Smooth muscle cell (in vitro differentiated cells): Measurements from ENCODE around the gene TCHP. TPM values are rescaled to one million over a fixed set of nuclear protein-coding genes. Genes with fewer than 3 reads are reported as not detected.

Experiments
- DNase-seq: peaks from one replicate; lab custom pipeline; 2025; ENCODE audit not compliant: unreplicated experiment; lab: John Stamatoyannopoulos, UW
- H2AFZ ChIP-seq: fragments of 200-600 bp; sonication (generic); 2 replicates; pipeline ENCODE4 v1.6.0; 2016; ENCODE audit warnings: antibody characterized with exemption, low read depth, mild to moderate bottlenecking
- H3F3A ChIP-seq: fragments of 200-600 bp; sonication (generic); 2 replicates; pipeline ENCODE4 v1.6.0; 2017; ENCODE audit warnings: antibody characterized with exemption, low read depth
- H3K27ac ChIP-seq: fragments of 200-600 bp; sonication (generic); 2 replicates; pipeline ENCODE4 v1.5.1; 2016; ENCODE audit warnings: low read depth, mild to moderate bottlenecking
- H3K27me3 ChIP-seq: fragments of 200-600 bp; sonication (generic); 2 replicates; pipeline ENCODE4 v1.6.1; 2016; ENCODE audit warnings: low read depth, mild to moderate bottlenecking
- H3K36me3 ChIP-seq: fragments of 200-600 bp; sonication (generic); 2 replicates; pipeline ENCODE4 v1.5.1; 2016; ENCODE audit warnings: low read depth
- H3K4me1 ChIP-seq: fragments of 200-600 bp; sonication (generic); 2 replicates; pipeline ENCODE4 v1.5.1; 2016; ENCODE audit warnings: low read depth
- H3K4me2 ChIP-seq: fragments of 200-600 bp; sonication (generic); 2 replicates; pipeline ENCODE4 v1.6.0; 2016; ENCODE audit warnings: mild to moderate bottlenecking
- H3K4me3 ChIP-seq: fragments of 200-600 bp; sonication (generic); 2 replicates; pipeline ENCODE4 v1.5.1; 2016; ENCODE audit warnings: mild to moderate bottlenecking
- H3K79me2 ChIP-seq: fragments of 200-600 bp; sonication (generic); 2 replicates; pipeline ENCODE4 v1.6.0; 2016; ENCODE audit warnings: low read depth, mild to moderate bottlenecking
- H3K9ac ChIP-seq: fragments of 200-600 bp; sonication (generic); 2 replicates; pipeline ENCODE4 v1.6.0; 2016; ENCODE audit warnings: low read depth
- H3K9me3 ChIP-seq: fragments of 200-600 bp; sonication (generic); replicated peaks from 2 replicates; pipeline ENCODE4 v1.5.1; 2016; ENCODE audit warnings: low read depth
- H4K20me1 ChIP-seq: fragments of 200-600 bp; sonication (generic); 2 replicates; pipeline ENCODE4 v1.6.0; 2016; ENCODE audit warnings: low read depth
- CTCF ChIP-seq: fragments of 200-600 bp; sonication (generic); IDR thresholded peaks from 2 replicates; pipeline ENCODE4 v1.5.1; 2017; ENCODE audit warnings: borderline replicate concordance, mild to moderate bottlenecking, antibody characterized with exemption; ENCODE audit not compliant: insufficient read depth, poor library complexity, severe bottlenecking
- WGBS: methylation state at CpG from one replicate; pipeline ENCODE4 v1.1.7; 2016; ENCODE audit warnings: low lambda C conversion rate; 5-methylcytosine and 5-hydroxymethylcytosine counted together
- polyA plus RNA-seq: library from polyadenylated mRNA; unstranded; fragments of >200 nt; fragmentation: Nextera tagmentation; extraction: Ambion mirVana; gene quantifications from 2 replicates; pipeline ENCODE4 v1.2.1, GENCODE V29; 2016
- total RNA-seq: library from RNA; depleted of rRNA; stranded (reverse); fragments of >200 nt; gene quantifications from 2 replicates; pipeline ENCODE4 v1.2.3, GENCODE V29; 2014

TCHP gene
- total and polyA plus RNA-seq, 2 experiments from 2014 or later = 4.2 to 7.7 TPM

GRCh38 chr12:109951751-109952150, 51.7 kb downstream of the TCHP start:
- Histone ChIP-seq H3K4me3 (no peak overlapping the region), H4K20me1 (no peaks in the 10 kb centered on the region), H2AFZ (no peak overlapping the region), H3K27me3 (no peaks in the 10 kb centered on the region), H3K79me2 (no peaks in the 10 kb centered on the region), H3K4me2 (no peak overlapping the region), H3K36me3 (no peaks in the 10 kb centered on the region), H3K27ac (peak overlapping the region; percentile 80), H3K4me1 (no peaks in the 10 kb centered on the region), H3K9me3 (no peaks in the 10 kb centered on the region), H3F3A (no peaks in the 10 kb centered on the region), H3K9ac (no peak overlapping the region)
- DNase-seq = no peak
- WGBS = 84% methylated on average over 7 of the region's 7 CpGs
- TF ChIP-seq CTCF = no peak

GRCh38 chr12:109952160-109952858, 52.2 kb downstream of the TCHP start:
- TF ChIP-seq CTCF = no peak
- Histone ChIP-seq H3K9me3 (no peaks in the 10 kb centered on the region), H3K36me3 (no peaks in the 10 kb centered on the region), H3K79me2 (no peaks in the 10 kb centered on the region), H3K9ac (no peak overlapping the region), H3K4me2 (no peak overlapping the region), H4K20me1 (no peaks in the 10 kb centered on the region), H3K4me1 (no peaks in the 10 kb centered on the region), H3K27ac (no peak overlapping the region), H2AFZ (no peak overlapping the region), H3F3A (no peaks in the 10 kb centered on the region), H3K27me3 (no peaks in the 10 kb centered on the region), H3K4me3 (no peak overlapping the region)
- no peak for DNase-seq
- 97% methylated on average over 11 of the region's 11 CpGs for WGBS

DNA sequence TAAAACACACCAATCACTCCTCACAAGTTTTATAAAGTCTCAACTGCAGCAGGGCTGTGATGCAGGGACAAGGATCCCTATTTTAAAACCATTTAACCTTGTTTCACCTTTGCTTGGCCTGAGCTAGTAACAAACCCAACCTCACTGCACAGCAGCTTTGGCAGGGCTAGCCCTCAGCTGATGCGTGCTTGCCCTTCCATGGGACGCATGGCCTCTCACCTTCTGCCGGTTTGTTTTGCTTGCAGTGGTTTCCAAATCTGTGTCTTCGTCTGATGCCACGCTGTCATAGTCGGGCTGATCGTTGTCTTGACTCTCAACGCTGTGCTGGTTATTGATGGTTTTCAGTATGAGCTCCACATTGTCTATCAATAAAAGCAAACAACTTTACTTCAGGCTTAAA, 52.8 kb downstream of the TCHP start:
- Histone ChIP-seq H3K27ac (no peak overlapping the region), H3K36me3 (no peaks in the 10 kb centered on the region), H3K27me3 (no peaks in the 10 kb centered on the region), H3K4me1 (no peaks in the 10 kb centered on the region), H3K9me3 (no peaks in the 10 kb centered on the region), H3K9ac (no peak overlapping the region), H3K4me3 (no peak overlapping the region), H3K4me2 (no peak overlapping the region), H3K79me2 (no peaks in the 10 kb centered on the region), H3F3A (no peaks in the 10 kb centered on the region), H2AFZ (no peak overlapping the region), H4K20me1 (no peaks in the 10 kb centered on the region)
- 96% methylated on average over 8 of the region's 8 CpGs for WGBS
- no peak for DNase-seq
- TF ChIP-seq CTCF = no peak

DNA sequence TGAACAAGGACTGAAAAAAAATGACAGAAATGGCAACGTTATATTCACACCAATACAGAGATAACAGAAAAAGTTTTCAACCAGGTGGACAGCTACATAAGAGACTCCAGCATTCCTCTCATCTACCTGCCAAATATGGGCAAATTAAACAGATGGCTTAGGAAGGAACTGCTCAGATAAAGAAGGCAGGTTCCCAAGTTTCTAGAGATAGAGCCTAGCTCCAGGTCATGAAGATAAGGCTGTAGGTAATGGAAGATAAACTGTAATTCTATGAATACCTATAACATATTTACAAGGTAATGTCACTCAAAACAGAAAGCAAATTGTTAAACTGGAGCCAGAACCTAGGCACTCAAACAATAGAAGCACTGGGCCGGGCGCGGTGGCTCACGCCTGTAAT, 53.6 kb downstream of the TCHP start:
- no peak for TF ChIP-seq CTCF
- H3K79me2 ChIP-seq = no peaks in the 10 kb centered on the region

More for the DNA sequence above, 53.6 kb downstream of the TCHP start:
- Histone ChIP-seq H3K9ac (no peak overlapping the region), H3K27me3 (no peaks in the 10 kb centered on the region), H4K20me1 (no peaks in the 10 kb centered on the region), H3K36me3 (no peaks in the 10 kb centered on the region), H3K4me1 (no peaks in the 10 kb centered on the region), H3F3A (no peaks in the 10 kb centered on the region), H3K4me2 (no peak overlapping the region), H3K27ac (no peak overlapping the region), H3K9me3 (no peaks in the 10 kb centered on the region), H2AFZ (no peak overlapping the region), H3K4me3 (no peak overlapping the region)
- 95% methylated on average over 5 of the region's 5 CpGs for WGBS
- DNase-seq = no peak
